CD4-positive, alpha-beta T cell treated with Interleukin-10 for 1 hour (primary cell): Measurements from ENCODE around the gene OR56A1.
A peak's percentile ranks its signal among the peaks of the same experiment; 100 is the strongest.
"Not testable (repeated sequence)": the region's sequence is repeated elsewhere in the genome, so short reads cannot be mapped to it uniquely, and the experiment has no call there.

Experiments used
- DNase-seq: peaks from one replicate; pipeline ENCODE4 v3.0.0-alpha.2; 2020

Gene OR56A1, protein sequence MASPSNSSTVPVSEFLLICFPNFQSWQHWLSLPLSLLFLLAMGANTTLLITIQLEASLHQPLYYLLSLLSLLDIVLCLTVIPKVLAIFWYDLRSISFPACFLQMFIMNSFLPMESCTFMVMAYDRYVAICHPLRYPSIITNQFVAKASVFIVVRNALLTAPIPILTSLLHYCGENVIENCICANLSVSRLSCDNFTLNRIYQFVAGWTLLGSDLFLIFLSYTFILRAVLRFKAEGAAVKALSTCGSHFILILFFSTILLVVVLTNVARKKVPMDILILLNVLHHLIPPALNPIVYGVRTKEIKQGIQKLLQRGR

DNA sequence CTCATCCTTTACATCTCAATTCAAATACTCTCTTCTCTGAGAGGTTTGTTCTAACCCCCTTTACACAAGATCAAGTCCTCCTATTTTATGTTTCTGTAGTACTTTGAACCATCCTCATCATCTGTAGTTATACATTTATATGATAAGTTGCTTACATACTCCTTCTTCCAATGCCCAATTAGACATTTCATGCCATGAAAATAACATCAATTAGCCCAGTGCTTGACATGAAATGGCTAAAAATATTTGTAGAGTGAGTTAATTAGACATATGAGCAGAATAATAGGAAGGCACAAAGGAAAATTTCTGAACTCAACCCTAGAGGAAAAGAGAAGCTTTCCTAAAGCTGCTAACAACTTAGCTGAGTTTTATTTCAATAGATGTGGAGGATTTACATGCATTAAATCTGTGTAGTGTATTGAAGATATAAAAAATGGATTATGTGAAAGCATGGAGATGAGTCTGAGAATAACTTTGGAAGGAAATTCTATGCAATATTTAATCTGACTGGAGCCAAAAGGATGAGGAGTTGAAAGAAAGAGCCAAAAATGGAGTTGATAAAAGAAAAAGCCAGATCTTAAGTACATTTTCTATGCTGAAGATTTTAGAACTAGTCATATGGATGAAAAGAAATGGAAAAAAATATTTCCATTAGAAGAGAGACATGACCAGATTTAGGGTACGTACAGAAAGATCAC is at the start of gene OR56A1:
TSS of gene OR56A1 (minus strand) at position 51 of the 698 bp plus-strand sequence. CDS start 3,066 bp downstream, outside the sequence.
- no peak for DNase-seq

GRCh38 chr11:6079463-6079862 is 48.9 kb upstream of the OR56A1 start:
- DNase-seq: no peak

DNA sequence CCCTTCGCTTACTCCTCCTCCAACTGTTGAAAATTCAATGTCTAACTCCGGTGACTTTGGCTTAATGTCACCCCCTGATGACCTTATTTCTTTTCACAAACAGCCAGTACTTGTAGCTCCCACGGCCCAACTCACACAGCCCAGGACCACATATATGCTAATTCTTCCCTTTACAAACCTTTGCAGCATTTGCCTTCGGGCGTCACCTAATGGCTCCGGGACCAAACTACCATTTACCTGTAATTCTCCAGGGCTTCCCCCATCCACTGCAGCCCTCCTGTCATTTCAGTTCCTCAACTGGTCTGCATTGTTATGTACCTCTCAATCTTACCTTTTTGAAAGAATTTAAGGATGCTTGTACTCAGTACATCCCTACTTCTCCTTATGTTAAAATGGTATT is 47.2 kb upstream of the OR56A1 start:
- no peak for DNase-seq

- DNase-seq: not testable (repeated sequence)
Measured at GRCh38 chr11:6076443-6076842, 45.9 kb upstream of the OR56A1 start.

DNA sequence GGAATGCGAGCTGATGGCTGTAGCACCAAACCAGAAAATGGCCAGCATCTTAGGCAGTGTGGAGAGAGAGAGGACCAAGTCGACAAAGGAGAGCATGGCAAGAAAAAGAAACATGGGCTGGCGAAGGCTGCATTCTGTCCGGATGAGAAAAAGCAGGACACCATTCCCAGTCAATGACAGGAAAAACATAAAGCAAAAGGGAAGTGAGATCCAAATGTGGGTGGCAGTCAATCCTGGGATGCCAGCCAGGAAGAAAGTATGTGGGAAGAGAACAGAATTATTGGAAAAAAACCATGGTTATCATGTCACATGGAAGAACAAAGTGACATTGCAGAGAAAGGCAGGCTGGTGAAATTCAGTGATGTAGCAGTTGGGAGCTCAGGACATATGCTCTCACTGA is 36.9 kb upstream of the OR56A1 start:
- no peak for DNase-seq

GRCh38 chr11:6062691-6063358 is 32.3 kb upstream of the OR56A1 start:
- no peak for DNase-seq

DNA sequence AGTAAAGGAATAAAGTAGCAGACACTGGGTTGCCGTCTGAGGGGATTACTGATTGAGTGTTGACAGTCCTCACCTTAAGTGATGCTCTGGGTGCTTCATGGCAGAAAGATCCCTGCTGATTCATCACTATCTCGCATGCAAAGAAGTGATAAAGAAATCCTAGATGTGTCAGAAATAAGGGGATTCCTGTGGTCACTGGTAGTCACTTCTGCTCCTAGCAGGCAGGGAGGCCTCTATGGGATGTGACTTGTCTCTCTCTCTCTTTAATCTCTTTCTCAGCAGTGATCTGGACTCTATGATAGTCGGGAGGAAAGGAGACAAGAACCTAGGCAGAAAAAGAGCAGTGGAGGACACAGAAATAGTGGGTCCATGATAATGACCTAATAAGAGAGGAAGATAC is 30.9 kb upstream of the OR56A1 start:
- DNase-seq: no peak

DNA sequence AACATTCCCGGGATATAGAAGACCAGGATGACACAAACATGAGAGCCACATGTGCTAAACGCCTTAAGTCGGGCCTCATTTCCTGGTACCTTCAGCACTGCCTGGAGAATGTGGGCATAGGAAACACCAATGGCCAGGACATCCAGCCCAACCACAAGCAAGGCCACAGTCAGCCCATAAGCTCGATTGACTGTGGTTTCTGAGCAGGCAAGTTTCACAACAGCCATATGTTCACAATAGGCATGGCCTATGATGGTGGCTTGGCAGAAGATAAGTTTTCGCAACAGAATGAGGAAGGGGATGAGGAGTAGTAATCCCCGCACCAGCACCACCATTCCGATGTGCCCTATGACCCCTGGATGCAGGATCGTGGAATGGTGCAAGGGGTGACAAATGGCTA is 26.9 kb upstream of the OR56A1 start:
- no peak for DNase-seq

- DNase-seq: no peak
Measured at GRCh38 chr11:6055569-6055968, 25.0 kb upstream of the OR56A1 start.

GRCh38 chr11:6052374-6052773 is 21.8 kb upstream of the OR56A1 start:
- no peak for DNase-seq

DNA sequence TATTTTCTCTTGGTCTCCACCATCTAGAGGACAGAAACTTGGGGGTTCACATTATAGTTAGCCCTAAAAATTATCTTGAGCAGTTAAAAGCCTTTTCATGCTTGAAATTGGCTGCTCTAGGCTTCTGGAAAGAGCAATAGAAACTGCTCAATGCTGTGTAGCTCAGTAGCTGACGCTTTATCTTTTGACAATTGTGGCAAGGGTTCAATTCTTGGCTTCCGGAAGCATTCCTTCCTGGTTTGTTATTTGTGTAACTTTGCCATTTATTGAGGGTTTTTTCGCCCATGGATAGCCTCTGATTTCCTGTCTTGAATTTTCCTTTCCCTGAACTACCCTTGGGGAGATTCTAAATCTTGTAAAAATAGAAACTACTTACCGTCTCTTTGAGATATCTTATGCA is 10.3 kb upstream of the OR56A1 start:
- no peak for DNase-seq

- DNase-seq: no peak
Measured at GRCh38 chr11:6027501-6027900, 3.1 kb downstream of the OR56A1 start.

GRCh38 chr11:6025056-6025455 is 5.5 kb downstream of the OR56A1 start:
- no peak for DNase-seq

DNA sequence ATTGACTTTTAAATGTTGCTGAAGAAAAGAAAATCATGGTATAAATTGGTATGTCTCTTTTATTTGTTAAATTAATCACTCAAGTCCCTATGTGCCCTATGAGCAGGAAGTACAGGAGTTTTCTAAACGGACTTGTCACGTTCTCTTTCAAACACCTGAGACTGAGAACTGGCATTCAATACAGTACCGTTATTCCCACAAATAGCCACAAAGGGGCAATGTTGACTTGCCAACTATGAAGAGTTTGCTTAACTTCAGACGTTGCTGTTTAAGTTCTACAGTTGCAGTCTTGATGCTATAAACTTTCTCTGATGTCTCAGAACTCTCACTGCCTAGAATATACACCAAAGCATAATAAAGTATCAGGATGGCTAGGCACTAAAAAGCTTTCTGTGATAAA is 7.6 kb downstream of the OR56A1 start:
- DNase-seq: peak; percentile 49

DNA sequence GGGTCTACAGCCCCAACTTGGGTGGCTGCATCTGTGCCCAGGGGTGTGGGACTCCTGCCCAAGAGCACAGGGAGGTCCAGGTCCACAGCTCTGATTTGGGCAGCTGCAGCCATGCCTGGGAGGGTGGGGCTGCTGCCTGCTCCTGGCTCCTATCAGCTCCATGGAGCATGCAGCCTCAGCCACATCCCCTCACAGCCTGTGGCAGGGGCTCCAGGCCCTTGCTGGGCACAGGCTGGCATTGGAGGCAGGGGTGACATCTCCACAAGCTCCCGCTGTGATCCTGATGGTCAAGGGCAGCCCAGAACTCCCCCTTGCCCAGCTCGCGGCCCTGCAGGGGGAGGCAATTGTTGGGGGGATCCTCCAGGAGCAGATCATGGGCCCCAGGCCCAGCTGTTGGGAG is 17.5 kb downstream of the OR56A1 start:
- DNase-seq: no peak

GRCh38 chr11:6012035-6012668 is 18.4 kb downstream of the OR56A1 start:
- no peak for DNase-seq

- no peak for DNase-seq
Measured at GRCh38 chr11:6006846-6007245, 23.7 kb downstream of the OR56A1 start, which contains the start of gene OR56A4. Gene OR56A4 (minus strand): TSS chr11:6006946. CDS start chr11:6002992, 3,954 bp downstream.

DNA sequence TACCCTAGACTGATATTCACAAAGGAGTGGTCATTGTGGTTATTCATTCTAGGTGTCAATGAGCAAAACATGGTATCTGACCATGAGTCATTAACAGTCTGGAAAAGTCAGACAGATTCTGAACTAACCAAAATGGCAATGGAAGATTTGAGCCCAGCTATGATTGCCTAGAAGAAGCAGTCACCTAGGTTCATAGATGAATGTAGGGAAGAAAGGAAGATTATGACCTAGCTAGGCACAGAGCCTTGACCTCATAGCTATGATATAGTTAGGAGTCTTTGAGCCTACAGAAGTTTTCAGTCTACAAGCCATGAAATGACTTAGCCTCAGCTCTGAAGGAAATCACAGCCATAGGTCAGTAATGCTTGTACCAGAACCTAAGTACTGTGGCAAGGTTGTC is 24.2 kb downstream of the OR56A1 start:
- DNase-seq: no peak

DNA sequence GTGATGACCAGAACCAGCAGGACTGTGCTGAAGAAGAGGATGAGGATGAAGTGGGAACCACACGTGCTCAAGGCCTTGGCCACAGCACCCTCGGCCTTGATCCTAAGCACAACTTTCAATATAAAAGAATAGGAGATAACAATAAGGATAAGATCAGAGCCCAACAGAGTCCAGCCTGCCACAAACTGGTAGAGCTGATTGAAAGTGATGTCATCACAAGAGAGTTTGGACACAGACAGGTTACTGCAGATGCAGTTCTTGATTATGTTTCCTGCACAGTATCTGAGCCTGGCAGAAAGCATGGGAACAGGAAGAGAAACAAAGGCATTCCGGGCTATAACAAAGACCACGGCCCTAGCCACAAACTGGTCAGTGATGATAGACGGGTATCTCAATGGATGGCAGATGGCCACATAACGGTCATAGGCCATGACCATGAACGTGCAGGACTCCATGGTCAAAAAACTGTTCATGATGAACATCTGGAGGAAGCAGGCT is 28.3 kb downstream of the OR56A1 start:
- no peak for DNase-seq

DNA sequence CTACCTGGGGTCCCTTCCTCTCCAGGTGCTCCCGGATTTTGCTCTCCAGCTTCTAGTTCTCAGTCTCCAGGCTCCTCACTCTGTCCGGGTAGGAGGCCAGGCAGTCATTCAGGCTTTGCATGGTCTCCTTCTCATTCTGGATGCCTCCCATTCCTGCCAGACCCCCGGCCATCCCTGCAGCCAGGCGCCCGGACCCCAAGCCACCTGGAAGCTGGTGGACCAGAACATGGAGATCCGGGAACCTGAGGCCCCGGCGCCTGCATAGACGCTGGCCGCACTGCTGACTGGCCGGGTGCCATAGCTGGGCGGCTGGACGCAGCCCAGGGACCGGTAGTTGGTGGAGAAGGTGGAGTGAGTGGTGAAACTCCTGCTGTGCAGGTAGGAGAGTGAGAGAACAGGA is 35.8 kb downstream of the OR56A1 start:
- no peak for DNase-seq

- DNase-seq: no peak
Measured at GRCh38 chr11:5992604-5993251, 37.8 kb downstream of the OR56A1 start.

GRCh38 chr11:5992150-5992549 is 38.4 kb downstream of the OR56A1 start:
- DNase-seq: no peak

GRCh38 chr11:5989203-5989602 is 41.4 kb downstream of the OR56A1 start:
- DNase-seq: no peak
